ENCODE data around the gene OR4C12.
"Not testable (repeated sequence)": the region's sequence is repeated elsewhere in the genome, so short reads cannot be mapped to it uniquely, and the experiment has no call there.

Gene OR4C12

DNA sequence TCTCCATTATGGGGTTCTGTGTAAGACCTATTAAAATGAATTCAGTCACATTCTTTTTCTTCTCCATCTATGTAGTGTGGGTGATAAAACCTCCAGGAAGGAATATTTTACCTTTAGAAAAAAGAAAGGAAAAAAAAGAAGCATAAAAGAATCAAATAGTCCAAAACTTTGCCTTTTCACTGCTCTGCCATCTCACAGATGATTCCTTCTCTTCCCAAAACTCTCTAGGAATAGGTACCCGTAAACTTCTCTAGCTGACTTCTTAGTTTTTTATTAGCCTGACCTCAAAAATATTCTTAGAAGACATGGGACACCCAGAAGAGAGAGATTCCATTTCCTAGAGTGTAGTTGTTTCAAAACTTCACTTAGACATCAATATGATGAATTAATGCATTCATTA is at the start of gene OR4C12:
TSS of gene OR4C12 (minus strand) at position 101 of the 400 bp plus-strand sequence. CDS start at position 67, 34 bp downstream.
- not testable (repeated sequence) for DNase-seq (ENCODE audit: extremely low read depth, low read depth)

DNA sequence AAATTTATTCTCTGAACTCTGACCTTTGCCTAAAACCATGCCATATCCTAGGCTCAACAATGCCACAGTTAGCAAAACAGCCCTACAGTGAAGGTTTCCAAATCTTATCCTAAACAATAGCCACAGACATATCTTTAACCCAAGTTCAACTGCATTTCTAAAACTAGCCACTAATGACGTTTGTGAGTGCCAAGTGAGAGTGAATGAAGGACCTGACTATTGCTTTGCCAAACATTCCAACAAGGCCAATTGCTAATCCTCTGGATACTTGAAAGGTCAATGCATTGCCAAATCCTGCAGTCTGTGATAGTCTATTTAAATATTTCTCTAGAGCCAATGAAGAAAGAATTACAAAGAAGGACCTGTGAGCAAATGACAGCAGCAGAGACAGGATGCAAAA is 47.9 kb upstream of the OR4C12 start:
- TF ChIP-seq, protein P1, sequence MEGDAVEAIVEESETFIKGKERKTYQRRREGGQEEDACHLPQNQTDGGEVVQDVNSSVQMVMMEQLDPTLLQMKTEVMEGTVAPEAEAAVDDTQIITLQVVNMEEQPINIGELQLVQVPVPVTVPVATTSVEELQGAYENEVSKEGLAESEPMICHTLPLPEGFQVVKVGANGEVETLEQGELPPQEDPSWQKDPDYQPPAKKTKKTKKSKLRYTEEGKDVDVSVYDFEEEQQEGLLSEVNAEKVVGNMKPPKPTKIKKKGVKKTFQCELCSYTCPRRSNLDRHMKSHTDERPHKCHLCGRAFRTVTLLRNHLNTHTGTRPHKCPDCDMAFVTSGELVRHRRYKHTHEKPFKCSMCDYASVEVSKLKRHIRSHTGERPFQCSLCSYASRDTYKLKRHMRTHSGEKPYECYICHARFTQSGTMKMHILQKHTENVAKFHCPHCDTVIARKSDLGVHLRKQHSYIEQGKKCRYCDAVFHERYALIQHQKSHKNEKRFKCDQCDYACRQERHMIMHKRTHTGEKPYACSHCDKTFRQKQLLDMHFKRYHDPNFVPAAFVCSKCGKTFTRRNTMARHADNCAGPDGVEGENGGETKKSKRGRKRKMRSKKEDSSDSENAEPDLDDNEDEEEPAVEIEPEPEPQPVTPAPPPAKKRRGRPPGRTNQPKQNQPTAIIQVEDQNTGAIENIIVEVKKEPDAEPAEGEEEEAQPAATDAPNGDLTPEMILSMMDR (IDR thresholded peaks at IDR 0.05; ENCODE audit: low read depth, low read length): no peak
- DNase-seq (ENCODE audit: extremely low read depth, low read depth): no peak

DNA sequence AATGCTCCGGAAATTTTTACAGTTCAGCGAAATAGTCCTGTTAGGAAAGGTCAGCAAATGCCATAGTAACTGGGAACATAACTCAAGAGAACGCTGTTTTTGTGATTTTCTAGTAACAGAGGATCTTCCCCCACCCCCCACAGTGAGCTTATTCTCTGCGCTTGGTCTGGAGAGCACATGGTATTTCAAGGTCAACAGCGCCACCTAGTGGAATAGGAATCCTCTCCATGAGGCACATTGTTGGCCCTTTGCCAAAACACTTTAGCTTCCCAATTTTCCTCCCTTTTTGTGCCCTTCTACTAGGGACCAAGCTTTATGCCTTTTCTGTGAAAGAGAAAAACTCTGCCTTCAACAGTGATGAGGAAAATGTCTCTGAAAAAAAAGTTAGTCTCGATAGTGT is 13.2 kb upstream of the OR4C12 start:
- TF ChIP-seq, protein P1 (IDR thresholded peaks at IDR 0.05; ENCODE audit: low read depth, low read length): peak; percentile 32
- DNase-seq (ENCODE audit: extremely low read depth, low read depth): peak; percentile 1

DNA sequence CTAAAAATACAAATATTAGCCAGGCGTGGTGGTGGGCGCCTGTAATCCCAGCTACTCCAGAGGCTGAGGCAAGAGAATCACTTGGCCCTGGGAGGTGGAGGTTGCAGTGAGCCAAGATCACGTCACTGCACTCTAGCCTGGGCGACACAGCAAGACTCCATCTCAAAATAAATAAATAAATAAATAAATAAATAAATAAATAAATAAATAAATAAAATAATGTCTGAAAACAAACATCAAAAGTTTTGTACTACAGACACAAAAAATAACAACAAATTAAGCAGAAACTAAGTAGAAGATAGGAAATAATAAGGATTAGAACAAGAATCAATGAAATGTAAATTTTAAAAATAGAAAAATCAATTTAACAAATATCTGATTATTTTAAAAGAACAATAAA is 8.9 kb downstream of the OR4C12 start:
- DNase-seq (ENCODE audit: extremely low read depth, low read depth): not testable (repeated sequence)

DNA sequence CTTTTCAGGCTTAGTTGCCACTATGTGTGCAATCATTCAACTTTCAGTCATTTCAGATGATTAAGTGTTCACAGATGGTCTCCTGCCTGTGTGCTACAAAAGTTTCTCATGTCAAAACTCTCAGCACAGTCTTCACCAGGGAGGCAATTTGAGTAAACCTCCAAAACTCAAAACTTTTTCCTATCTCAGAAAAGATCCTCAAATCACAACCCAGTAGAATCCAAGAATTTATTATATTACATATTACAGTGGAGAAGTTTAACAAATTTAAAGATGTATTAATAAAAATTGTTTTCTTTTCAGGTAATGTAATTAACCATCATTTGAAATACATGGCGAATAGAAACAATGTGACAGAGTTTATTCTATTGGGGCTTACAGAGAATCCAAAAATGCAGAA is 30.2 kb downstream of the OR4C12 start, which contains the start of gene OR4C13:
TSS of gene OR4C13 (plus strand) at position 301 of the 400 bp plus-strand sequence. CDS start at position 333, 32 bp downstream.
- DNase-seq (ENCODE audit: extremely low read depth, low read depth): no peak
- TF ChIP-seq, protein P1 (IDR thresholded peaks at IDR 0.05; ENCODE audit: low read depth, low read length): no peak

DNA sequence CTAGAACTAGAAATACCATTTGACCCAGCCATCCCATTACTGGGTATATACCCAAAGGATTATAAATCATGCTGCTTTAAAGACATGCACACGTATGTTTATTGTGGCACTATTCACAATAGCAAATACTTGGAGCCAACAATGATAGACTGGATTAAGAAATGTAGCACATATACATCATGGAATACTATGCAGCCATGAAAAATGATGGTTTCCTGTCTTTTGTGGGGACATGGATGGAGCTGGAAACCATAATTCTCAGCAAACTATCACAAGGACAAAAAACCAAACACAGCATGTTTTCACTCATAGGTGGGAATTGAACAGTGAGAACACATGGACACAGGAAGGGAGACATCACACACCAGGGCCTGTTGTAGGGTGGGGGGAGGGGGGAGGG is 33.6 kb downstream of the OR4C12 start:
- DNase-seq (ENCODE audit: extremely low read depth, low read depth): not testable (repeated sequence)

Data from AG09319 (cell line).